22Rv1 (cell line): Measurements from ENCODE around the gene DNAAF8.

Experiments
- ZFX ChIP-seq: fragments of 450-650 bp; IDR thresholded peaks from 2 replicates; pipeline ENCODE4 v1.6.1; 2017; ENCODE audit warnings: antibody characterized with exemption, borderline replicate concordance
- TF ChIP-seq, protein P1 (sequence below): fragments of 450-650 bp; IDR thresholded peaks from 2 replicates; pipeline ENCODE4 v1.5.1; 2017; ENCODE audit warnings: mild to moderate bottlenecking

DNA sequence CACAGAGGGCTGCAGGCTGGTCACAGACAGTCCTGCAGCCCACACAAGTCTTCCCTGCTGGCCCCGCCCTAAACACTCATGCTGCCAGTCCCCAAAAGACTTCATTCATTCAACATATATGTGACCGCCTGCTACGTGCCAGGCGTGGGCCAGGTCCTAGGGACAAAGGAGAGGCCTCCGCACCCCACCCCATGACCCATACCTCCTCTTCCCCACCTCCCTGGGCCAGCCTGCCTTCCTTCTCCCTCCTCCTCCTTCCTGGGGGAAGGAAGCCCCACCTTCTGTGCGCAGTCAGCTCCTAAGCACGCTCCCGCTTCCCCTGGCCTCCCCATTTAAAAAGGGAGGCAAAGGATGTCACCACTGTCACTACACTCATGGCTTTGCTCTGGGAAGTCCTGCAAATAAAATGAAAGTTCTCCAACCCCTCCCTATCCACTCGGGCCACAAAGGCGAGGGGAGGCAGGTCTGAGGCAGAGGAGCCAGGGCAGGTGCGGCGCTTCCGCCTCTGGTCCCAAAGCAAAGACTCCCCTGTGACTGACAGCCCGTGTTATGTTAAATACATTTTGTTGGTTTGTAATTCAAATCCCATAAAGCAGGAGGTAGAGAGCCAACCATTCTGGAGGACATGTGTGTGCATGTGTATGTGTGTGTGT, 9.0 kb downstream of the DNAAF8 start:
- TF ChIP-seq, protein P1, sequence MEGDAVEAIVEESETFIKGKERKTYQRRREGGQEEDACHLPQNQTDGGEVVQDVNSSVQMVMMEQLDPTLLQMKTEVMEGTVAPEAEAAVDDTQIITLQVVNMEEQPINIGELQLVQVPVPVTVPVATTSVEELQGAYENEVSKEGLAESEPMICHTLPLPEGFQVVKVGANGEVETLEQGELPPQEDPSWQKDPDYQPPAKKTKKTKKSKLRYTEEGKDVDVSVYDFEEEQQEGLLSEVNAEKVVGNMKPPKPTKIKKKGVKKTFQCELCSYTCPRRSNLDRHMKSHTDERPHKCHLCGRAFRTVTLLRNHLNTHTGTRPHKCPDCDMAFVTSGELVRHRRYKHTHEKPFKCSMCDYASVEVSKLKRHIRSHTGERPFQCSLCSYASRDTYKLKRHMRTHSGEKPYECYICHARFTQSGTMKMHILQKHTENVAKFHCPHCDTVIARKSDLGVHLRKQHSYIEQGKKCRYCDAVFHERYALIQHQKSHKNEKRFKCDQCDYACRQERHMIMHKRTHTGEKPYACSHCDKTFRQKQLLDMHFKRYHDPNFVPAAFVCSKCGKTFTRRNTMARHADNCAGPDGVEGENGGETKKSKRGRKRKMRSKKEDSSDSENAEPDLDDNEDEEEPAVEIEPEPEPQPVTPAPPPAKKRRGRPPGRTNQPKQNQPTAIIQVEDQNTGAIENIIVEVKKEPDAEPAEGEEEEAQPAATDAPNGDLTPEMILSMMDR = no peak
- TF ChIP-seq ZFX = no peak
